CD14-positive monocyte (primary cell): Measurements from ENCODE around the gene ASTN2. TPM values are rescaled to one million over a fixed set of nuclear protein-coding genes. Genes with fewer than 3 reads are reported as not detected.

Source experiments
- DNase-seq, 3 donors: peaks; one replicate each; pipeline ENCODE4 v3.0.0-alpha.2; 2011 to 2022
- H2AFZ ChIP-seq: 2 replicates; pipeline ENCODE4 v1.6.0; 2012; ENCODE audit warnings: mild to moderate bottlenecking, low read depth, low read length, inconsistent platforms; ENCODE audit not compliant: insufficient read depth, poor library complexity, severe bottlenecking
- H3K27ac ChIP-seq, 2 donors: 1 replicate in 1 of 2; 2 replicates in 1 of 2; pipeline ENCODE4 v1.5.1; 2012 to 2013; ENCODE audit warnings: low read length in 2 of 2, control low read depth in 1 of 2, inconsistent platforms in 1 of 2, low read depth in 1 of 2, mild to moderate bottlenecking in 1 of 2
- H3K27me3 ChIP-seq, 2 donors: one replicate each; pipeline versions ENCODE4 v1.6.0 to v1.6.1; 2011 to 2013; ENCODE audit warnings: low read length in 2 of 2; ENCODE audit not compliant: control insufficient read depth in 2 of 2, insufficient read depth in 2 of 2
- H3K36me3 ChIP-seq, 2 donors: replicated peaks in 1 of 2; 1 replicate in 1 of 2; 2 replicates in 1 of 2; pipeline versions ENCODE4 v1.5.1 to v1.6.1; 2012 to 2013; ENCODE audit warnings: low read length in 2 of 2, control low read depth in 1 of 2, inconsistent platforms in 1 of 2, mild to moderate bottlenecking in 1 of 2; ENCODE audit not compliant: insufficient read depth in 2 of 2, control insufficient read depth in 1 of 2
- H3K4me1 ChIP-seq, 2 donors: 1 replicate in 1 of 2; 2 replicates in 1 of 2; pipeline versions ENCODE4 v1.5.1 to v1.6.1; 2012 to 2013; ENCODE audit warnings: low read length in 2 of 2, control low read depth in 1 of 2, inconsistent platforms in 1 of 2, mild to moderate bottlenecking in 1 of 2, moderate library complexity in 1 of 2; ENCODE audit not compliant: insufficient read depth in 2 of 2, control insufficient read depth in 1 of 2
- H3K4me2 ChIP-seq: replicated peaks from 2 replicates; pipeline ENCODE3; 2012; ENCODE audit warnings: low read length, moderate library complexity, mild to moderate bottlenecking; ENCODE audit not compliant: poor library complexity, severe bottlenecking; ENCODE audit errors: extremely low read depth
- H3K4me3 ChIP-seq, 3 experiments: fragments of 200-600 bp in 1 of 3; sonication (generic) in 1 of 3; replicated peaks in 1 of 3; 1 replicate in 2 of 3; 2 replicates in 1 of 3; pipeline ENCODE4 v1.5.1; 2011 to 2013; ENCODE audit warnings: low read length in 3 of 3, mild to moderate bottlenecking in 3 of 3, control low read depth in 2 of 3, low read depth in 2 of 3, inconsistent platforms in 1 of 3, moderate library complexity in 1 of 3
- H3K79me2 ChIP-seq: 2 replicates; pipeline ENCODE4 v1.6.0; 2012; ENCODE audit warnings: mild to moderate bottlenecking, control low read depth, inconsistent platforms, low read length, moderate library complexity; ENCODE audit not compliant: insufficient read depth
- H3K9ac ChIP-seq: 2 replicates; pipeline ENCODE4 v1.6.0; 2017; ENCODE audit warnings: low read length, mild to moderate bottlenecking; ENCODE audit not compliant: insufficient read depth, poor library complexity, severe bottlenecking
- H3K9me3 ChIP-seq, 2 donors: replicated peaks in 1 of 2; 1 replicate in 1 of 2; 2 replicates in 1 of 2; pipeline versions ENCODE4 v1.5.1 to v1.6.1; 2012 to 2013; ENCODE audit warnings: low read length in 2 of 2, control low read depth in 1 of 2; ENCODE audit not compliant: control insufficient read depth in 1 of 2, insufficient read depth in 1 of 2
- H4K20me1 ChIP-seq: 2 replicates; pipeline ENCODE4 v1.6.0; 2012; ENCODE audit warnings: mild to moderate bottlenecking, low read length, control low read depth, moderate library complexity; ENCODE audit not compliant: insufficient read depth
- H3K27ac Mint-ChIP-seq, 7 donors: one replicate each; pipeline ENCODE4 v1.8.0; 2020; ENCODE audit warnings: mild to moderate bottlenecking in 7 of 7, mixed read lengths in 7 of 7, moderate library complexity in 6 of 7, inconsistent platforms in 2 of 7
- H3K27me3 Mint-ChIP-seq, 3 donors: one replicate each; pipeline ENCODE4 v1.8.0; 2021 to 2022; ENCODE audit warnings: low read depth in 3 of 3, mild to moderate bottlenecking in 3 of 3, mixed read lengths in 3 of 3, moderate library complexity in 3 of 3, inconsistent platforms in 1 of 3
- H3K36me3 Mint-ChIP-seq, 2 donors: one replicate each; pipeline ENCODE4 v1.8.0; 2020; ENCODE audit warnings: mixed read lengths in 2 of 2, inconsistent platforms in 1 of 2, mild to moderate bottlenecking in 1 of 2
- H3K4me1 Mint-ChIP-seq: one replicate; pipeline ENCODE4 v1.8.0; 2020; ENCODE audit warnings: mild to moderate bottlenecking, mixed read lengths
- H3K4me3 Mint-ChIP-seq, 2 donors: one replicate each; pipeline ENCODE4 v1.8.0; 2020; ENCODE audit warnings: mild to moderate bottlenecking in 2 of 2, mixed read lengths in 2 of 2, moderate library complexity in 1 of 2
- H3K9me3 Mint-ChIP-seq, 7 donors: one replicate each; pipeline ENCODE4 v1.8.0; 2020 to 2022; ENCODE audit warnings: mixed read lengths in 7 of 7, mild to moderate bottlenecking in 6 of 7, moderate library complexity in 6 of 7, inconsistent platforms in 2 of 7
- CTCF ChIP-seq: fragments of 200-600 bp; IDR thresholded peaks from one replicate; pipeline ENCODE4 v1.8.0; 2022; ENCODE audit warnings: antibody characterized with exemption, mild to moderate bottlenecking
- WGBS: methylation state at CpG from one replicate; pipeline ENCODE4 v1.1.5; 2013; ENCODE audit warnings: missing lambda C conversion rate; ENCODE audit not compliant: insufficient coverage; 5-methylcytosine and 5-hydroxymethylcytosine counted together
- intact Hi-C, 2 donors: fragments of 100-400 bp; cut with micrococcal nuclease; formaldehyde crosslinking; loops; one replicate each; pipeline versions ENCODE4 v1.15.0 to v1.15.1; 2023
- polyA plus RNA-seq, 3 donors: library from polyadenylated mRNA; depleted of rRNA in 1 of 3; unstranded in 2 of 3; stranded (reverse) in 1 of 3; fragments of 300-500 nt in 2 of 3; fragments of >200 nt in 1 of 3; fragmentation: Illumina TruSeq in 2 of 3; gene quantifications; 1 replicate in 2 of 3; 2 replicates in 1 of 3; pipeline ENCODE4 v1.2.3, GENCODE V29; 2012 to 2021

ASTN2 gene
- polyA plus RNA-seq, 3 donors: not detected

DNA sequence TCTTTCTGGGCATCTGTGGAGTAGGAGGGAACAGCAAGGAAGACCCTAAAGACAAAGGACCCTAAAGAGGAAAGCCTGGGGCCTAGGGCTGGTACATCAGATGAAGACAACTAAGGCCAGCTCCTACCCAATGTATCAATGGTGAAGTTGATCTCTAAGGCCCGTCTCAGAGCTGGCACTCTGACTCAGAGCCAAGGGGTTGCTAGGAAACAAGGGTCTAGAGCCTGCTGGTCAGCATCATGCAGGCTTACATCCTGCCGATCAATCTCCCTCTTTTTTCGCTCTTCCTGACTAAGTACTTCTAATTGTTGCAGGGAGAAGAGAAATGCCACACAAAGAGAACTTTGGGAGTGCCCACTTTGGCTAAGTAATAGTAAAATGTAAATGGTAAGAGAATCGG, 701.6 kb downstream of the ASTN2 start:
- H3K27me3 Mint-ChIP-seq: peaks cover 0 to 3% (median 0%) of the 10 kb centered on the region in 3 donors
- Histone ChIP-seq H3K79me2 (no peaks in the 10 kb centered on the region), H3K4me1 (no peaks in the 10 kb centered on the region), H3K4me2 (no peak overlapping the region), H3K9ac (no peak overlapping the region), H3K27ac (no peak overlapping the region), H3K9me3 (no peaks in the 10 kb centered on the region), H3K4me3 (no peak overlapping the region), H3K36me3 (no peaks in the 10 kb centered on the region), H3K27me3 (no peaks in the 10 kb centered on the region), H2AFZ (no peak overlapping the region), H4K20me1 (no peaks in the 10 kb centered on the region)
- WGBS: 89% methylated on average over 3 of the region's 4 CpGs
- no peak for DNase-seq
- no peak overlapping the region for H3K4me3 Mint-ChIP-seq
- no peaks in the 10 kb centered on the region for H3K9me3 Mint-ChIP-seq
- H3K4me1 Mint-ChIP-seq: no peaks in the 10 kb centered on the region
- no peak for TF ChIP-seq CTCF
- H3K36me3 Mint-ChIP-seq: no peaks in the 10 kb centered on the region
- intact Hi-C loops: no loop called here
- H3K27ac Mint-ChIP-seq: no peak overlapping the region

DNA sequence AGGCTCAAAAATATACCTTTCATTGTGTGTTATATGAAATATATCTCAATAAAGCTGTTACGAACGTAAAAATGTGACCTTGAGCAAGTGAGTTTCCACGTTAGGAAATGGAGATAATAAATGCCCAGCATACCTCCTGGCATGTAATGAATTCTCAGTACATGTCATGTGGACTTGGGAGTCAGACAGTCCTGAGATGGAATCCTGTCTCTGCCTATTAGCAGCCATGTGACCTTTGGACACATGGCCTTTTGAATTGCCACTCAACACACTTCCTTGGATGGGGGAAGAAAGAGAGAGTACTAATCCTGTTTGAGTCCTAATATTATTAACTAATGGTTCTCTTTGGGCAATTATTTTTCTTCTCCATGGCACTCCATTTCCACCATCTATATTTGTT, 702.1 kb downstream of the ASTN2 start:
- no peak overlapping the region for H3K9ac ChIP-seq
- H3K4me1 ChIP-seq: no peaks in the 10 kb centered on the region
- no peak overlapping the region for H3K4me3 ChIP-seq
- H3K79me2 ChIP-seq: no peaks in the 10 kb centered on the region
- Mint-ChIP-seq H3K4me1 (no peaks in the 10 kb centered on the region), H3K36me3 (no peaks in the 10 kb centered on the region), H3K9me3 (no peaks in the 10 kb centered on the region), H3K27ac (no peak overlapping the region), H3K4me3 (no peak overlapping the region), H3K27me3 (peaks cover 0 to under 1% (median 0%) of the 10 kb centered on the region in 3 donors)
- H4K20me1 ChIP-seq: no peaks in the 10 kb centered on the region
- WGBS: no CpG with 5 or more reads among the region's 3 CpGs
- H2AFZ ChIP-seq: no peak overlapping the region
- TF ChIP-seq CTCF: no peak
- intact Hi-C loops: no loop called here
- no peak overlapping the region for H3K4me2 ChIP-seq
- H3K27ac ChIP-seq: no peak overlapping the region
- H3K36me3 ChIP-seq: no peaks in the 10 kb centered on the region
- no peaks in the 10 kb centered on the region for H3K9me3 ChIP-seq
- DNase-seq: no peak
- no peaks in the 10 kb centered on the region for H3K27me3 ChIP-seq
